ENCODE measurements around the gene NDUFAF8.

Gene NDUFAF8

GRCh38 chr17:81241648-81242420 lies 2.7 kb downstream of the NDUFAF8 start:
- no peaks in the 10 kb centered on the region for H3K27me3 ChIP-seq (ENCODE audit: insufficient read depth, poor library complexity, severe bottlenecking)
- DNase-seq (ENCODE audit: low spot score) (no peak), ATAC-seq (ENCODE audit: low read depth) (no peak)
- H3K27ac ChIP-seq (ENCODE audit: poor library complexity, severe bottlenecking), result no peak overlapping the region
- H3K4me1 ChIP-seq (ENCODE audit: insufficient read depth, poor library complexity, severe bottlenecking), result no peaks in the 10 kb centered on the region
- no peaks in the 10 kb centered on the region for H3K9me3 ChIP-seq (ENCODE audit: severe bottlenecking)
- peaks cover 17% of the 10 kb centered on the region for H3K36me3 ChIP-seq (ENCODE audit: low read depth)
- peak; percentile 66 for TF ChIP-seq CTCF (IDR thresholded peaks at IDR 0.05; ENCODE audit: poor library complexity, severe bottlenecking)
- H3K4me3 ChIP-seq (ENCODE audit: severe bottlenecking), result no peak overlapping the region

GRCh38 chr17:81242421-81243332 lies 3.6 kb downstream of the NDUFAF8 start:
- peaks cover 17% of the 10 kb centered on the region for H3K36me3 ChIP-seq (ENCODE audit: low read depth)
- H3K27ac ChIP-seq (ENCODE audit: poor library complexity, severe bottlenecking), result no peak overlapping the region
- no peak for TF ChIP-seq CTCF (IDR thresholded peaks at IDR 0.05; ENCODE audit: poor library complexity, severe bottlenecking)
- no peak overlapping the region for H3K4me3 ChIP-seq (ENCODE audit: severe bottlenecking)
- H3K4me1 ChIP-seq (ENCODE audit: insufficient read depth, poor library complexity, severe bottlenecking), result no peaks in the 10 kb centered on the region
- no peaks in the 10 kb centered on the region for H3K27me3 ChIP-seq (ENCODE audit: insufficient read depth, poor library complexity, severe bottlenecking)
- no peaks in the 10 kb centered on the region for H3K9me3 ChIP-seq (ENCODE audit: severe bottlenecking)
- no peak for ATAC-seq (ENCODE audit: low read depth)
- DNase-seq (ENCODE audit: low spot score), result no peak

GRCh38 chr17:81243333-81243664 lies 4.2 kb downstream of the NDUFAF8 start:
- DNase-seq (ENCODE audit: low spot score) (no peak), ATAC-seq (ENCODE audit: low read depth) (no peak)
- Histone ChIP-seq H3K9me3 (ENCODE audit: severe bottlenecking) (no peaks in the 10 kb centered on the region), H3K27me3 (ENCODE audit: insufficient read depth, poor library complexity, severe bottlenecking) (no peaks in the 10 kb centered on the region), H3K4me3 (ENCODE audit: severe bottlenecking) (no peak overlapping the region), H3K4me1 (ENCODE audit: insufficient read depth, poor library complexity, severe bottlenecking) (no peaks in the 10 kb centered on the region), H3K27ac (ENCODE audit: poor library complexity, severe bottlenecking) (no peak overlapping the region), H3K36me3 (ENCODE audit: low read depth) (peaks cover 17% of the 10 kb centered on the region)
- TF ChIP-seq CTCF (IDR thresholded peaks at IDR 0.05; ENCODE audit: poor library complexity, severe bottlenecking), result no peak

- TF ChIP-seq CTCF (IDR thresholded peaks at IDR 0.05; ENCODE audit: poor library complexity, severe bottlenecking), result no peak
- Histone ChIP-seq H3K4me1 (ENCODE audit: insufficient read depth, poor library complexity, severe bottlenecking) (no peaks in the 10 kb centered on the region), H3K4me3 (ENCODE audit: severe bottlenecking) (no peak overlapping the region), H3K36me3 (ENCODE audit: low read depth) (peaks cover 17% of the 10 kb centered on the region), H3K27me3 (ENCODE audit: insufficient read depth, poor library complexity, severe bottlenecking) (no peaks in the 10 kb centered on the region), H3K27ac (ENCODE audit: poor library complexity, severe bottlenecking) (no peak overlapping the region), H3K9me3 (ENCODE audit: severe bottlenecking) (no peaks in the 10 kb centered on the region)
- ATAC-seq (ENCODE audit: low read depth) (no peak), DNase-seq (ENCODE audit: low spot score) (no peak)
Measured at GRCh38 chr17:81244358-81245023, 5.4 kb downstream of the NDUFAF8 start.

Measured in RWPE2 (cell line).